K562 (cell line): ENCODE results near the gene CTIF. TPM values are rescaled to one million over a fixed set of nuclear protein-coding genes. Genes with fewer than 3 reads are reported as not detected.

ENCODE experiments used
- ASH1L ChIP-seq: fragments of 450-650 bp; IDR thresholded peaks from 2 replicates; pipeline ENCODE4 v1.6.1; 2018; ENCODE audit warnings: borderline replicate concordance, mild to moderate bottlenecking, low read depth; ENCODE audit not compliant: partially characterized antibody
- CHD4 ChIP-seq: fragments of 200-600 bp; sonication (generic); IDR thresholded peaks from 3 replicates; pipeline ENCODE4 v1.6.1; 2012; ENCODE audit warnings: low read depth, mild to moderate bottlenecking, mixed read lengths, low read length, inconsistent platforms; ENCODE audit not compliant: insufficient read depth, insufficient replicate concordance, poor library complexity, severe bottlenecking
- CREB1 ChIP-seq, 2 experiments: sonication (generic) in 1 of 2; formaldehyde crosslinking in 1 of 2; IDR thresholded peaks; 2 replicates each; pipeline versions ENCODE4 v1.6.1 to v1.8.0; 2012 to 2022; ENCODE audit warnings: inconsistent platforms in 1 of 2, mild to moderate bottlenecking in 1 of 2, missing genetic modification reagents in 1 of 2, moderate library complexity in 1 of 2
- RB1 ChIP-seq: fragments of 450-650 bp; IDR thresholded peaks from 2 replicates; pipeline ENCODE4 v1.6.1; 2017; ENCODE audit warnings: low read depth, mild to moderate bottlenecking
- RBM17 ChIP-seq: fragments of 200-400 bp; formaldehyde crosslinking; IDR thresholded peaks from 2 replicates; pipeline ENCODE4 v1.6.1; 2017; ENCODE audit warnings: low read depth, mild to moderate bottlenecking, low read length, borderline replicate concordance
- RBM25 ChIP-seq: fragments of 200-400 bp; formaldehyde crosslinking; IDR thresholded peaks from 2 replicates; pipeline ENCODE4 v1.6.1; 2018; ENCODE audit warnings: low read length, low read depth, moderate library complexity; ENCODE audit not compliant: severe bottlenecking
- SIRT6 ChIP-seq: IDR thresholded peaks from one replicate; pipeline ENCODE4 v1.6.1; 2012; ENCODE audit warnings: low read depth, mild to moderate bottlenecking, control low read depth, inconsistent platforms, low read length, moderate library complexity
- SMAD3 ChIP-seq: fragments of 450-650 bp; formaldehyde crosslinking; conservative IDR thresholded peaks from 2 replicates; pipeline ENCODE4 v1.4.0; 2020; ENCODE audit warnings: mild to moderate bottlenecking
- SMAD4 ChIP-seq: fragments of 250-450 bp; sonication (Bioruptor Pico); conservative IDR thresholded peaks from 2 replicates; pipeline ENCODE4 v1.8.0; 2021; ENCODE audit warnings: inconsistent platforms, mild to moderate bottlenecking, moderate library complexity
- SMC3 ChIP-seq: conservative IDR thresholded peaks from 2 replicates; pipeline ENCODE4 v1.6.1; 2011; ENCODE audit warnings: low read depth, low read length, improper control_type of control experiment; ENCODE audit not compliant: insufficient read depth
- SREBF1 ChIP-seq: fragments of 150-350 bp; IDR thresholded peaks from 2 replicates; pipeline ENCODE4 v1.6.1; 2014; ENCODE audit warnings: antibody characterized with exemption, low read depth, low read length, borderline replicate concordance
- SRF ChIP-seq, 2 experiments: fragments of 250-450, 450-650 bp in 1 of 2; sonication (Bioruptor Pico) in 1 of 2; sonication (generic) in 1 of 2; formaldehyde crosslinking; IDR thresholded peaks; 2 replicates each; pipeline versions ENCODE4 v1.5.0 to v1.5.1; 2020 to 2022; ENCODE audit warnings: mild to moderate bottlenecking in 1 of 2, missing genetic modification reagents in 1 of 2
- STAG1 ChIP-seq: sonication (generic); formaldehyde crosslinking; IDR thresholded peaks from 2 replicates; pipeline ENCODE4 v1.5.0; 2020; ENCODE audit warnings: missing genetic modification reagents, borderline replicate concordance
- XRCC5 ChIP-seq: fragments of 200-400 bp; formaldehyde crosslinking; IDR thresholded peaks from 2 replicates; pipeline ENCODE4 v1.6.1; 2017; ENCODE audit warnings: low read depth, mild to moderate bottlenecking, low read length
- YY1 ChIP-seq, 3 experiments: IDR thresholded peaks; 2 replicates each; pipeline ENCODE4 v1.6.1; 2011; ENCODE audit warnings: low read length in 2 of 3, mild to moderate bottlenecking in 2 of 3, moderate library complexity in 2 of 3, borderline replicate concordance in 1 of 3, control low read depth in 1 of 3, low read depth in 1 of 3; ENCODE audit not compliant: insufficient read depth in 3 of 3, insufficient replicate concordance in 2 of 3, control insufficient read depth in 1 of 3, insufficient read length in 1 of 3; ENCODE audit errors: extremely low read depth in 1 of 3
- ZBTB1 ChIP-seq: sonication (generic); formaldehyde crosslinking; IDR thresholded peaks from 2 replicates; pipeline ENCODE4 v1.8.1; 2023; ENCODE audit warnings: missing genetic modification reagents, low read depth, mild to moderate bottlenecking, borderline replicate concordance
- ZFP30 ChIP-seq: fragments of 250-450 bp; sonication (Bioruptor Pico); IDR thresholded peaks from 2 replicates; pipeline ENCODE4 v1.8.0; 2022; ENCODE audit warnings: moderate library complexity, mild to moderate bottlenecking, inconsistent platforms, borderline replicate concordance
- ZNF445 ChIP-seq: fragments of 250-450 bp; sonication (Bioruptor Pico); IDR thresholded peaks from 2 replicates; pipeline ENCODE4 v1.4.0; 2020; ENCODE audit warnings: low read depth, mild to moderate bottlenecking, moderate library complexity
- ZNF785 ChIP-seq: fragments of 250-450 bp; sonication (Bioruptor Pico); IDR thresholded peaks from 2 replicates; pipeline ENCODE4 v1.4.0; 2020; ENCODE audit warnings: mild to moderate bottlenecking
- polyA plus RNA-seq, 8 experiments: library from polyadenylated mRNA; depleted of rRNA in 4 of 8; stranded (reverse) in 5 of 8; unstranded in 3 of 8; fragments of >200 nt; fragmentation: Nextera tagmentation in 2 of 8; fragmentation: Illumina TruSeq in 1 of 8; extraction: Ambion mirVana in 2 of 8; extraction: Trizol in 1 of 8; gene quantifications; 2 replicates each; pipeline versions ENCODE4 v1.2.1 to v1.2.3, GENCODE V29; 2011 to 2014; ENCODE audit warnings: inconsistent platforms in 1 of 8, missing spikeins in 1 of 8
- total RNA-seq, 7 experiments: library from RNA; depleted of rRNA in 6 of 7; stranded (reverse); fragments of >200 nt in 6 of 7; fragmentation: Illumina TruSeq in 2 of 7; extraction: Trizol in 2 of 7; gene quantifications; 2 replicates each; pipeline versions ENCODE4 v1.2.1 to v1.2.3, GENCODE V29; 2011 to 2021; ENCODE audit warnings: low replicate concordance in 1 of 7
- TF ChIP-seq, protein P1 (sequence below), 2 experiments: fragments of 450-650 bp in 1 of 2; sonication (generic) in 1 of 2; formaldehyde crosslinking; conservative IDR thresholded peaks; 2 replicates each; pipeline versions ENCODE4 v1.4.0 to v1.8.1; 2020 to 2022; ENCODE audit warnings: mild to moderate bottlenecking in 1 of 2, missing genetic modification reagents in 1 of 2
- TF ChIP-seq, protein P2 (sequence below): IDR thresholded peaks from 2 replicates; pipeline ENCODE4 v1.6.1; 2016; ENCODE audit warnings: missing genetic modification characterization, missing compliant biosample characterization
- TF ChIP-seq, protein P3 (sequence below): sonication (generic); formaldehyde crosslinking; IDR thresholded peaks from 2 replicates; pipeline ENCODE4 v1.9.0; 2022; ENCODE audit warnings: mild to moderate bottlenecking, missing genetic modification reagents
- TF ChIP-seq, protein P4 (sequence below): fragments of 450-650 bp; formaldehyde crosslinking; IDR thresholded peaks from 2 replicates; pipeline ENCODE4 v1.4.0; 2020; ENCODE audit warnings: mild to moderate bottlenecking, moderate library complexity

CTIF gene
- total and polyA plus RNA-seq, 9 of the 15 experiments (the other 6 are each of a cell fraction or from before 2014, with no cell fraction given): 0.17 to 11.5 (median 2.2) TPM

DNA sequence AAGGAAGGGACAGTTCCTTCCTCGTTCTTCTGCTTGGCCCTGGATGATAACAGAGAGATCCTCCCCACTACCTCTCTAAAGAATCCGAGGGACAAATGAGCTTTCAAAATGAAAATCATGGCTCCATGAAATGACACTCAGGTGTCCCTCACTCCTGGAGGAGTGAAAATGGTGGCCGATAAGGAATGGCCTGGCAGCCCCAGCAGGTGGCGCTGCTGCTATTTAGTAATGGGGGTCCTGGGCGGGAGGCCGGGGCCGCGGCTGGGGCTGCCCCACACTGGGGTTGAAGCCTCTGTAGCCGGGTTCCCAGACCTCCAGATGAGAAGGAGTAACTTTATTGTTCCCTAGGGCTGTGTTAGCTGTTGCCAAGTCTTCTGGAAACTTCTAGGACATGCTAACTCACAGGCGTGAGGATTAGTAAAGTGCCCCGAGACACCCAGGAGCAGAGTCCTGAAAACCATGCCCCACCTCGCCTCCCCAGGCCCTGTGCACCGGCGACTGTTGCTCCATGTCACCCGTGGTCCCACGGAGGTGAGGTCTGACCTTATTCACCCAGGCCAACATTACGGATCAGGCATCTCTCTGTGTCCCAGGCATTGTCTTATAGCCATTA lies 138.0 kb downstream of the CTIF start (continued):
- TF ChIP-seq, protein P1, sequence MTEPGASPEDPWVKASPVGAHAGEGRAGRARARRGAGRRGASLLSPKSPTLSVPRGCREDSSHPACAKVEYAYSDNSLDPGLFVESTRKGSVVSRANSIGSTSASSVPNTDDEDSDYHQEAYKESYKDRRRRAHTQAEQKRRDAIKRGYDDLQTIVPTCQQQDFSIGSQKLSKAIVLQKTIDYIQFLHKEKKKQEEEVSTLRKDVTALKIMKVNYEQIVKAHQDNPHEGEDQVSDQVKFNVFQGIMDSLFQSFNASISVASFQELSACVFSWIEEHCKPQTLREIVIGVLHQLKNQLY (CRISPR knock-in tag; conservative IDR thresholded peaks at IDR 0.05): no peak
- no peak for TF ChIP-seq ASH1L
- TF ChIP-seq RBM17: no peak
- TF ChIP-seq SIRT6: no peak
- no peak for TF ChIP-seq SMAD3 (CRISPR knock-in tag)
- TF ChIP-seq, protein P2, sequence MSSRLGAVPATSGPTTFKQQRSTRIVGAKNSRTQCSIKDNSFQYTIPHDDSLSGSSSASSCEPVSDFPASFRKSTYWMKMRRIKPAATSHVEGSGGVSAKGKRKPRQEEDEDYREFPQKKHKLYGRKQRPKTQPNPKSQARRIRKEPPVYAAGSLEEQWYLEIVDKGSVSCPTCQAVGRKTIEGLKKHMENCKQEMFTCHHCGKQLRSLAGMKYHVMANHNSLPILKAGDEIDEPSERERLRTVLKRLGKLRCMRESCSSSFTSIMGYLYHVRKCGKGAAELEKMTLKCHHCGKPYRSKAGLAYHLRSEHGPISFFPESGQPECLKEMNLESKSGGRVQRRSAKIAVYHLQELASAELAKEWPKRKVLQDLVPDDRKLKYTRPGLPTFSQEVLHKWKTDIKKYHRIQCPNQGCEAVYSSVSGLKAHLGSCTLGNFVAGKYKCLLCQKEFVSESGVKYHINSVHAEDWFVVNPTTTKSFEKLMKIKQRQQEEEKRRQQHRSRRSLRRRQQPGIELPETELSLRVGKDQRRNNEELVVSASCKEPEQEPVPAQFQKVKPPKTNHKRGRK: no peak
- peak; percentile 51; the same call in 1 of the 2 replicates for TF ChIP-seq SMAD4
- no peak for TF ChIP-seq CHD4
- peak; percentile 49; the same call in 1 of the 2 replicates for TF ChIP-seq RB1
- no peak for TF ChIP-seq ZFP30 (CRISPR knock-in tag)
- TF ChIP-seq SMC3: peak; percentile 63
- peak; percentile 53; the same call in 1 of the 2 replicates for TF ChIP-seq STAG1 (CRISPR knock-in tag)
- no peak for TF ChIP-seq ZNF445 (CRISPR knock-in tag)
- TF ChIP-seq ZBTB1: no peak
- TF ChIP-seq XRCC5: no peak
- no peak for TF ChIP-seq SREBF1
- no peak for TF ChIP-seq RBM25
- no peak for TF ChIP-seq ZNF785 (CRISPR knock-in tag)
- TF ChIP-seq, protein P3, sequence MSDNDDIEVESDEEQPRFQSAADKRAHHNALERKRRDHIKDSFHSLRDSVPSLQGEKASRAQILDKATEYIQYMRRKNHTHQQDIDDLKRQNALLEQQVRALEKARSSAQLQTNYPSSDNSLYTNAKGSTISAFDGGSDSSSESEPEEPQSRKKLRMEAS (CRISPR knock-in tag): no peak
- TF ChIP-seq, protein P4, sequence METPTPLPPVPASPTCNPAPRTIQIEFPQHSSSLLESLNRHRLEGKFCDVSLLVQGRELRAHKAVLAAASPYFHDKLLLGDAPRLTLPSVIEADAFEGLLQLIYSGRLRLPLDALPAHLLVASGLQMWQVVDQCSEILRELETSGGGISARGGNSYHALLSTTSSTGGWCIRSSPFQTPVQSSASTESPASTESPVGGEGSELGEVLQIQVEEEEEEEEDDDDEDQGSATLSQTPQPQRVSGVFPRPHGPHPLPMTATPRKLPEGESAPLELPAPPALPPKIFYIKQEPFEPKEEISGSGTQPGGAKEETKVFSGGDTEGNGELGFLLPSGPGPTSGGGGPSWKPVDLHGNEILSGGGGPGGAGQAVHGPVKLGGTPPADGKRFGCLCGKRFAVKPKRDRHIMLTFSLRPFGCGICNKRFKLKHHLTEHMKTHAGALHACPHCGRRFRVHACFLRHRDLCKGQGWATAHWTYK (CRISPR knock-in tag): no peak
- no peak for TF ChIP-seq CREB1 (IDR thresholded peaks at IDR 0.05)
- TF ChIP-seq CREB1 (CRISPR knock-in tag; IDR thresholded peaks at IDR 0.05): no peak
- TF ChIP-seq YY1 (IDR thresholded peaks at IDR 0.05; ENCODE audit: borderline replicate concordance in 1 of 3, control insufficient read depth in 1 of 3, extremely low read depth in 1 of 3, insufficient read depth in 3 of 3, insufficient read length in 1 of 3, insufficient replicate concordance in 2 of 3, low read depth in 1 of 3, low read length in 2 of 3): peak in 2 of 3 experiments; percentile 77 to 83
- TF ChIP-seq SRF (CRISPR knock-in tag; IDR thresholded peaks at IDR 0.05): no peak
